Hepatic stellate cell (primary cell): ENCODE data around the gene GSE1.

Experiments
- DNase-seq: peaks from one replicate; pipeline ENCODE4 v3.0.0; 2011; ENCODE audit warnings: low spot score

The GSE1 gene

GRCh38 chr16:85649411-85650134, 36.5 kb downstream of the GSE1 start:
- no peak for DNase-seq

- no peak for DNase-seq
Measured at GRCh38 chr16:85650135-85650843, 37.2 kb downstream of the GSE1 start.

- DNase-seq = no peak
Measured at GRCh38 chr16:85650844-85651628, 37.9 kb downstream of the GSE1 start.

GRCh38 chr16:85651629-85652430, 38.7 kb downstream of the GSE1 start:
- DNase-seq = no peak

GRCh38 chr16:85652431-85653221, 39.5 kb downstream of the GSE1 start:
- peak; percentile 65 for DNase-seq

GRCh38 chr16:85653290-85653891, 40.3 kb downstream of the GSE1 start:
- no peak for DNase-seq

- DNase-seq = no peak
Measured at GRCh38 chr16:85654251-85655095, 41.4 kb downstream of the GSE1 start.

GRCh38 chr16:85655216-85656129, 42.4 kb downstream of the GSE1 start:
- DNase-seq = no peak

- DNase-seq = no peak
Measured at GRCh38 chr16:85656351-85657266, 43.5 kb downstream of the GSE1 start.

- no peak for DNase-seq
Measured at GRCh38 chr16:85657267-85657650, 44.1 kb downstream of the GSE1 start.

GRCh38 chr16:85657996-85658395, 44.9 kb downstream of the GSE1 start:
- DNase-seq = no peak

- DNase-seq = no peak
Measured at GRCh38 chr16:85658504-85659326, 45.6 kb downstream of the GSE1 start.

- no peak for DNase-seq
Measured at GRCh38 chr16:85659336-85659735, 46.2 kb downstream of the GSE1 start.

- DNase-seq = peak; percentile 95
Measured at GRCh38 chr16:85659805-85660511, 46.8 kb downstream of the GSE1 start.

- DNase-seq = no peak
Measured at GRCh38 chr16:85660843-85661739, 48.0 kb downstream of the GSE1 start.
